KMS-11 (cell line): ENCODE measurements around the gene ELMO1.
A peak's percentile ranks its signal among the peaks of the same experiment; 100 is the strongest.

Experiments
- H2AFZ ChIP-seq: fragments of 200-600 bp; sonication (generic); 2 replicates; pipeline ENCODE4 v1.6.1; 2016; ENCODE audit warnings: antibody characterized with exemption, mixed run types, low read depth
- H3K27ac ChIP-seq: fragments of 200-600 bp; sonication (generic); 2 replicates; pipeline ENCODE4 v1.6.1; 2016; ENCODE audit warnings: mild to moderate bottlenecking, mixed run types
- H3K27me3 ChIP-seq: fragments of 200-600 bp; sonication (generic); 2 replicates; pipeline ENCODE4 v1.6.1; 2017; ENCODE audit warnings: mild to moderate bottlenecking, low read depth, mixed run types, moderate library complexity; ENCODE audit not compliant: insufficient read depth
- H3K36me3 ChIP-seq: fragments of 200-600 bp; sonication (generic); 2 replicates; pipeline ENCODE4 v1.6.1; 2017; ENCODE audit warnings: mild to moderate bottlenecking, mixed run types; ENCODE audit not compliant: insufficient read depth
- H3K4me1 ChIP-seq: fragments of 200-600 bp; sonication (generic); 2 replicates; pipeline ENCODE4 v1.6.1; 2016; ENCODE audit warnings: mild to moderate bottlenecking, low read depth, mixed run types; ENCODE audit not compliant: poor library complexity, severe bottlenecking
- H3K4me2 ChIP-seq: fragments of 200-600 bp; sonication (generic); 2 replicates; pipeline ENCODE4 v1.7.0; 2016; ENCODE audit warnings: mild to moderate bottlenecking, mixed run types
- H3K4me3 ChIP-seq: fragments of 200-600 bp; sonication (generic); IDR thresholded peaks from 2 replicates; pipeline ENCODE4 v1.6.1; 2017; ENCODE audit warnings: low read depth, low read length, mixed read lengths; ENCODE audit not compliant: insufficient read depth
- H3K79me2 ChIP-seq: fragments of 200-600 bp; sonication (generic); 2 replicates; pipeline ENCODE4 v1.6.1; 2016; ENCODE audit warnings: low read depth, mixed run types; ENCODE audit not compliant: insufficient read depth
- H3K9ac ChIP-seq: fragments of 200-600 bp; sonication (generic); 2 replicates; pipeline ENCODE4 v1.6.1; 2016; ENCODE audit warnings: mild to moderate bottlenecking, mixed run types
- H4K20me1 ChIP-seq: fragments of 200-600 bp; sonication (generic); 2 replicates; pipeline ENCODE4 v1.6.1; 2016; ENCODE audit warnings: mild to moderate bottlenecking, mixed run types; ENCODE audit not compliant: insufficient read depth
- CTCF ChIP-seq: fragments of 200-600 bp; sonication (generic); conservative IDR thresholded peaks from 2 replicates; pipeline ENCODE4 v1.6.1; 2017; ENCODE audit warnings: low read depth, mild to moderate bottlenecking, antibody characterized with exemption, low read length, moderate library complexity, mixed read lengths

Gene ELMO1

GRCh38 chr7:37341033-37341630 lies 107.5 kb downstream of the ELMO1 start:
- no peak for TF ChIP-seq CTCF
- Histone ChIP-seq H3K36me3 (no peaks in the 10 kb centered on the region), H3K79me2 (peaks cover 65% of the 10 kb centered on the region), H2AFZ (0 out of 2 replicates have a peak overlapping the region, but pooled peaks have one; percentile 12), H3K4me3 (no peak overlapping the region), H3K27ac (peak overlapping the region; percentile 96), H3K9ac (peak overlapping the region; percentile 95), H3K27me3 (no peaks in the 10 kb centered on the region), H3K4me1 (peaks cover 78% of the 10 kb centered on the region), H3K4me2 (peak overlapping the region; percentile 61), H4K20me1 (peaks cover 14% of the 10 kb centered on the region)

- Histone ChIP-seq H3K9ac (no peak overlapping the region), H3K79me2 (peaks cover 87% of the 10 kb centered on the region), H4K20me1 (peaks cover 36% of the 10 kb centered on the region), H3K4me1 (peaks cover 78% of the 10 kb centered on the region), H3K27ac (no peak overlapping the region), H2AFZ (no peak overlapping the region), H3K27me3 (no peaks in the 10 kb centered on the region), H3K4me3 (no peak overlapping the region), H3K4me2 (peak overlapping the region; percentile 61; the same call in 1 of the 2 replicates), H3K36me3 (no peaks in the 10 kb centered on the region; the same call in 1 of the 2 replicates)
- TF ChIP-seq CTCF, result no peak
Observed at GRCh38 chr7:37338966-37339365, 109.7 kb downstream of the ELMO1 start.

GRCh38 chr7:37337522-37337921 lies 111.1 kb downstream of the ELMO1 start:
- peak overlapping the region; percentile 4; the same call in 1 of the 2 replicates for H3K4me2 ChIP-seq

GRCh38 chr7:37336259-37336658 lies 112.4 kb downstream of the ELMO1 start:
- TF ChIP-seq CTCF, result no peak
- no peaks in the 10 kb centered on the region for H3K27me3 ChIP-seq
- peak overlapping the region; percentile 97 for H3K4me2 ChIP-seq
- H3K4me1 ChIP-seq, result peaks cover 86% of the 10 kb centered on the region
- H3K9ac ChIP-seq, result peak overlapping the region; percentile 16; the same call in 1 of the 2 replicates
- H3K36me3 ChIP-seq, result no peaks in the 10 kb centered on the region; the same call in 1 of the 2 replicates
- peaks cover 100% of the 10 kb centered on the region for H3K79me2 ChIP-seq
- no peak overlapping the region for H2AFZ ChIP-seq
- H3K4me3 ChIP-seq, result no peak overlapping the region
- peaks cover 59% of the 10 kb centered on the region for H4K20me1 ChIP-seq
- H3K27ac ChIP-seq, result peak overlapping the region; percentile 78

More at GRCh38 chr7:37337522-37337921, 111.1 kb downstream of the ELMO1 start:
- H2AFZ ChIP-seq, result no peak overlapping the region
- peaks cover 47% of the 10 kb centered on the region for H4K20me1 ChIP-seq
- peaks cover 100% of the 10 kb centered on the region for H3K79me2 ChIP-seq
- H3K27me3 ChIP-seq, result no peaks in the 10 kb centered on the region
- no peak overlapping the region for H3K9ac ChIP-seq
- H3K4me3 ChIP-seq, result no peak overlapping the region
- no peak overlapping the region; the same call in 1 of the 2 replicates for H3K27ac ChIP-seq
- H3K4me1 ChIP-seq, result peaks cover 82% of the 10 kb centered on the region
- no peaks in the 10 kb centered on the region; the same call in 1 of the 2 replicates for H3K36me3 ChIP-seq
- no peak for TF ChIP-seq CTCF
